NAMALWA (cell line): Measurements from ENCODE around the gene SELENON.
A peak's percentile ranks its signal among the peaks of the same experiment; 100 is the strongest.
"Not testable (repeated sequence)": the region's sequence is repeated elsewhere in the genome, so short reads cannot be mapped to it uniquely, and the experiment has no call there.

Source experiments
- DNase-seq: peaks from one replicate; pipeline ENCODE4 v3.0.0-alpha.2; 2015; ENCODE audit warnings: low spot score

The SELENON gene

DNA sequence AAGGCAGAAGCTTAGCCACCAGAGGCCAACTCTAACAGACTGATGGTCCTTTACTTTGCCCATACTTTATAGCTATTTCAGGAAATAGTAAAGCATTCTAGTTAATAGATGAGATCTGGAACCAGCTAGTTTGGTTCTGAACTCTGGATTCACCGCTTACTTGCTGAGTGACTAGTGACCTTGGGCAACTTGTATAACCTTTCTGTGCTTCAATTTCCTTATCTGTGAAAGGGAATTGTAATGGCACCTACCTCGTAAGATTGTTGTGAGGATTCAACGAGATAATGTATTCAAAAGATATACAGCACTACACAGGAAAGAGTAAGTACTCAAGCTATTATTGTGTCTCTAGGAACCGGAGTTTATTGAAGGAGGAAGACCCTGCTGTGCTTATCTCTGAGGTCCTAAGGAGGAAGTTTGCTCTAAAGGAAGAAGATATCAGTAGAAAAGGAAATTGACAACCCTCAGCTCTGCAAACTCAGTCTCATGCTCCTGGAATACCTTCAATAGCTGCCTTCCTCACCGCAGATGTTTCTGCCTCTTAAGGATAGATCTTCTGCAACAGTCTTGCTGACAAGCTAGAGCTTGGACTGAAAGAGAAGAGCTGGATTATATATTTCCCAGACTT is 31.7 kb downstream of the SELENON start:
- DNase-seq = no peak

DNA sequence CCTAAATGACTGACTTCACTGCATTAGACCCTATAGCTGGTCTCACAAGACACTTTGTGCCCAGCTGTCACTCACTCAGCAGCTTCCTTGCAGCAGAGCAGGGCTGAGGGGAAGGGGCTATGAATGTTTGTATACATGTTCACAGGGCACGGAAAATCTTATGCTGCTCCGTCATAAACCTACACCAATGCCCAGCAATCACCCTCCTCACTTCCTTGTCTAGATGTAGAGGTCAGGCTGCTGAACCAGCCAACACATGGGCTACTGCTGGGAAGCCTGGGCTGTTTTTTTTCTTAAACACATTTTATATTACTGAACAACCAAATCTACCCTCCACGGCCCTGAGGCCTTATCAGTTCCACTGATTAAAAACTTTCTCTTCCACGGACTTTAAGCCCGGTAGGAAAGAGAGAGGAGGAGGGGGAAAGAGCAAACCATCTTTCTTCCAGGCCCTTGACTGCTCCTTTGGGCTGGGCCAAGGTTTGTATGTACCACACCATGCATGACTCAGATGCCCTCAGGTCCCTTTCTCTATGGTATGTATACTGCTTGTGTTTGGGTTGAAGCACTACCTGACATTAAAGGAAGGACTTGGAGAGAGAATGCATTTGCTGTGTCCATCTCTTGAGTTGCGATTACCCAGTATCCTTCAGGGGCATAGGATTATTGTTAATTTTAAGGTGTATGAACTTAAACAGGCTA is 32.5 kb downstream of the SELENON start:
- DNase-seq = no peak

DNA sequence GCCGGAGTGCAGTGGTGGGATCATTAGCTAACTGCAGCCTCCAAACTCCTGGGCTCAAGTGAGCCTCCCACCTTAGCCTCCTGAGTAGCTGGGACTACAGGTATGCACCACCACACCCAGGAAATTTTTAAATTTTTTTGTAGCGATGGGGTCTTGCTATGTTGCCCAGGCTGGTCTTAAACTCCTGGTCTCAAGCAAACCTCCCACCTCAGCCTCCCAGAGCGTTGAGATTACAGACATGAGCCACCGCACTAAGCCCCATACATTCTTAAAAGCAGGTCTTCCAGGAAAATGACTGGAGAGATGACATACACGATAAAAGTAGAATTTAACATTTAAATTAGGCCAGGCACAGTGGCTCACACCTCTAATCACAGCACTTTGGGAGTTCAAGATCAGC is 33.2 kb downstream of the SELENON start:
- no peak for DNase-seq

DNA sequence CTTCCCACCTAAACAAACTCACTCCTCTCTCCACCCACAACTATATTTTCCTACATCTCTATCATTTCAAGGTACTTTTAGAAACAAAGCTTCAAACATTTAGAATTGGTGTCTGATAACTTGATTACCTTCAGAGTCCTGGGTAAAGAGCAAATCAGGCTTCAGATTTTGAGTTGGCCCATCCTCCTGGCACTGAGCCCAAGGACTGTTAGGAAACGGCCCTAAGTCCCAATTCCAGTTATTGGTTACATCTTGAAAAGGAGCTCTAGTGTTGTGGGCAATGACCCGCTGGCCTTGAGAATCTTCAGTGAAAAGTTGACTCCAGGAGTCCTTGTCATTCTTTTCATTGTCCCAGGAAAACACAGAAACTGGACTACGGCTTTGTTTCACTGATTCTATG is 34.9 kb downstream of the SELENON start:
- DNase-seq = no peak

- no peak for DNase-seq
Observed at GRCh38 chr1:25836695-25837094, 36.7 kb downstream of the SELENON start.

DNA sequence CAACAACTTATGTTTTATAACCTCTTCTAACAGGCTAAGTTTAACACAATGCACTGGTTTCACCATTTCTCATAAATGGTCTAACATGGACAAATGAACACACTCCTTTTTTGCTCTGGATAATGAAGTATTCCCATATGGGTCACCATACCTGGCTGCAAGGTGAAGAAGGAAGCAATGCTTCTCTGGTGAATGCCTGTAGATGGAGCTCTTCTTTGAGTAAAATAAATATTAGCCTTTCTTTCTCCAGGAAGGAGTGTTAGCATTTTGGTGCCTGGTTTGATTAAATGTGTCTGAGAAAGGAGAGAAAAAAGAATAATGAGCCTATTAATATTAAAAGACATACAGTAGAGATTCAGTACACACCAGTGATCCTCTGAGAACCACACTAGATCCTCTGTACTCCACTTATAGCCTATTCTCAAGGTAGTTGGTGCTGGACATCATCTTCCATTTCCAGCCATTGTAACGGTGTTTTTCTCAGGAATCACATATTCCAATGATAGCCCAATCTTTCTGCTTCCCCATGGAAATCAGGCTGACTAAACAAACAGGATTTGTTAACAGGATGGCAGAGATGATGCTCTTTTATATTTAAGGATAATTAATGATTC is 37.4 kb downstream of the SELENON start:
- DNase-seq = no peak

DNA sequence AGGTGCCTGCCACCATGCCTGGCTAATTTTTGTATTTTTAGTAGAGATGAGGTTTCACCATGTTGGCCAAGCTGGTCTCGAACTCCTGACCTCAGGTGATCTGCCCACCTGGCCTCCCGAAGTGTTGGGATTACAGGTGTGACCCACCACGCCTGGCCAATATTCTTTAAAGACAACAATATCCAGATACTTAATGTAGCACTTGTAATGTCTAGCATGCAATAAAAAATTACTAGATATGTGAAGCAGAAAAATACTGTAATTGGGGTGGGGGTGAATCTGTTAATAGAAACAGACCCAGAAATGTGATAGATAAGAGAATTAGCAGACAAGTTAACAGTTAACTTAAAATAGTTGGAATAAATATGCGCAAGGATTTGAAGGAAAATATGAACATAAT is 39.8 kb downstream of the SELENON start:
- DNase-seq = not testable (repeated sequence)

- DNase-seq = no peak
Observed at GRCh38 chr1:25843483-25843882, 43.5 kb downstream of the SELENON start.

- DNase-seq = no peak
Observed at GRCh38 chr1:25844536-25845337, 44.7 kb downstream of the SELENON start.

- DNase-seq = no peak
Observed at GRCh38 chr1:25845664-25846063, 45.7 kb downstream of the SELENON start.

DNA sequence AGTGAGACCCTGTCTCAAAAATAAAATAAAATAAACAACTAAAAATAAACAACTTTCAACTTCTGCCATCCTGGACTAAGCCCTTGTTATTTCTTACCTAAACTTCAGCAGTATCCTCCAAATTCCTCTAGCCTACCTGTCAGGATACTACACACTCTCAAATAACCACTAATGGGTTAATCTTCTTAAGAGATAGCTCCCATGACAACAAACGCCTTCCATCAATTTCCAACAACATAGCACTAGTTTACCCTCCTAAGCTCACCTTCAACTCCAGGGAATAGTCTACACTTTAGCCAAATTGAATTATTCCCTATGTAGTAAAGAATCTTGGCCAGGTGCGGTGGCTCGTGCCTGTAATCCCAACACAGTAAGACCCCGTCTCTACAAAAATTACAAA is 47.9 kb downstream of the SELENON start:
- DNase-seq = no peak

GRCh38 chr1:25848531-25848930 is 48.5 kb downstream of the SELENON start:
- no peak for DNase-seq

GRCh38 chr1:25854554-25854953 is 54.6 kb downstream of the SELENON start:
- DNase-seq = no peak

GRCh38 chr1:25856856-25857255 is 56.9 kb downstream of the SELENON start:
- DNase-seq = no peak

DNA sequence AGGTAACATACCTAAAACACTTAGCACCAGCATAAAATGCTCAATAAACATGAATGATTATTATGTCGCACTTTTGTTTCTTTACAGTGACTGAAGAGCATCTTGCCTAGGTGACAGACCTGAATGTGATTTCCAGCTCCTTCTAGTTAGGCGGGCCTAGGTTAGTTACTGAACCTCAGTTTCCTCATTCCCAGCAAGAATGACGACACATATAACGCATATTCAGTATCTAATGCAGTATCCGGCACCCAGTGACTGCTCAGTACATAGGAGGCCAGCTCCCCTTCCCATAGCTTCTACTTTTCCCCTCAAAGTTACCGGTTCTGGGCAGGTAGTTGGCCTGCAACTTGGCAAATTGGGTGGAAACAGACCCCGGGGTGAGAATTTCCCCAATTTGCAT is 58.5 kb downstream of the SELENON start:
- peak; percentile 43 for DNase-seq

- DNase-seq = peak; percentile 91
Observed at GRCh38 chr1:25858906-25859789, 59.2 kb downstream of the SELENON start, which contains the start of gene AUNIP. Gene AUNIP (minus strand): TSS chr1:25859457. CDS start chr1:25859357, 100 bp downstream.

DNA sequence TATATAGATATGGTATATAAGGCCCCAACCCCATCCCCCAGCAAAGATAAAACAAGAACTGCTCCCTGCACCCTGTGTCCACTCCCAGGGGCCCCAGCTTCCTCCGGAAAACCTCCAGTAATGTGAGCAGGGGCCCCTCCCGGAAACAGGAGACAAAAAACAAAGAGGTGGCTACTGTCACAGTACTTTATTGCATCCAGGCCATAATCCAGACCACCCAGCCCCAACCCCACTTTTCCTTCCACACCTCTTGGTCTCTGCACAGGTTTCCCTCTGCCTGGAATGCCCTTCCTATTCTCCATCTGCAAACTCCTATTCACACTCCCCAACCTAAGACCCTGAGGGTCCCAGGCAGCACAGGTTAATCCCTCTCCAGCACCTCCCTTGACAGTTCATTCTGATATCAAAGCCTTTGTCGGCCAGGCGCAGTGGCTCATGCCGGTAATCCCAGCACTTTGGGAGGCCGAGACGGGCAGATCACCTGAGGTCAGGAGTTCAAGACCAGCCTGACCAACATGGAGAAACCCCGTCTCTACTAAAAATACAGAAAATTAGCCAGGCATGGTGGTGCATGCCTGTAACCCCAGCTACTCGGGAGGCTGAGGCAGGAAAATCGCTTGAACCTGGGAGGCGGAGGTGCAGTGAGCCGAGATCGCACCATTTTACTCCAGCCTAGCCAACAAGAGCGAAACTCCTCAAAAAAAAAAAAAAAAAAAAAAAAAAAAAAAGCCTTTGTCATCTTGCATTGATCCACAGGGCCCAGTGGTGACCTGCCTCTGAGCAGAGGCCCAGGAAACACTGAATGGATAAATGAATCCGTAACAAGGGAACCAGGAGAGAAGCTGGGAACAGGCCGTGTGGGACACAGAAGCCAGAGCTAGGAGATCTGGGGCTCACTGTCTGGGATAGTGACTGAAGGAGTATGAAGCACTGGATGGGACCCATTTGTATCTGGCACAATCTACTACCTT is 61.6 kb downstream of the SELENON start:
- DNase-seq = no peak

- no peak for DNase-seq
Observed at GRCh38 chr1:25862785-25863485, 62.9 kb downstream of the SELENON start.

DNA sequence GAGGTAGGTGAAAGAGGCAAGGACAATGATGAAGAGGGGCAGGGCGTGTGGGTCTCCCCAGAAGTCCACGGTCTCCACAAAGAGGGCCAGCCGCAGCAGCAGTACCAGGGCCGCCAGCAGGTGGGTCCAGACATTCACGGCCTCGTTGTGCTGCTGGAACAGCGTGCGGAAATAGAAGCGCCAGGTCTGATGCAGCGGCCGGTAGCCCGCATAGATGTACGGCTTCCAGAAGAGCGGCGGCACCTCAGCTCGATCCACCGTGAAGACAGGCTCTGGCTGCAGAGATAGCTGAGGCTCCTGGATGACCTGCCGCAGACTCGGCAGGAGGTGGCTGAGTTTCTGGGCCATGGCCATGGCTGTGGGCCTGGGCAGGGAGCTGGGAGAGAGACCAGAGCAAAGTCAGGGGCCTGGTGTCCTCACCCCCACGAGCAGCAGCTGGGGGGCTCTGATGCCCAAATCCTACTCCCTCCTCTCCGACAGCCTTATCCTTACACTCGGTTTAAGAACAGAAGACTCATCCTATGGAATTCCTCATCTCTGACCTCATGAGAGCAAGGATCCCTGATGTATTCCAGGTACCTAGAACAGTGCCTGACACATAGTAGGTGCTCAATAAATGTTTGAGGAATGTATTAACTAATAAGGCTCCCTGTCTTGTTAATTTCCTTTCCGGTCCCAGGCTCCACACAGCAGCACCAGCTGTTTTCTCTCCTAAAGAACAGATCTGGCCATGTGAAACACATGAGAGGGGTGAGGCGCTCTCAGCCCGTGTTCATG is 63.7 kb downstream of the SELENON start:
- DNase-seq = no peak
